Measurements from ENCODE around the gene SKIDA1. TPM values are rescaled to one million over a fixed set of nuclear protein-coding genes. Genes with fewer than 3 reads are reported as not detected.
A peak's percentile ranks its signal among the peaks of the same experiment; 100 is the strongest.

The SKIDA1 gene
- total and polyA plus RNA-seq, 7 donors = 0.10 to 4.2 (median 2.9) TPM; not detected in 2

GRCh38 chr10:21535494-21535965, 10.0 kb upstream of the SKIDA1 start:
- Histone ChIP-seq H3K4me1 (peaks cover 0 to 49% (median 26%) of the 10 kb centered on the region in 4 donors), H3K4me3 (peak overlapping the region; percentile 66 to 93 (median 92)), H3K27me3 (no peaks in the 10 kb centered on the region), H3K36me3 (peaks cover 0 to 35% (median 10%) of the 10 kb centered on the region in 4 donors), H3K9me3 (no peaks in the 10 kb centered on the region), H3K27ac (peak overlapping the region; percentile 95 to 99 (median 97))
- TF ChIP-seq CTCF (IDR thresholded peaks at IDR 0.05) = no peak
- TF ChIP-seq EP300 (IDR thresholded peaks at IDR 0.05) = no peak
- TF ChIP-seq POLR2A (IDR thresholded peaks at IDR 0.05) = no peak
- no peak for TF ChIP-seq POLR2AphosphoS5 (IDR thresholded peaks at IDR 0.05)
- no peak for DNase-seq
- 54 to 57% methylated on average over 9 of the region's 9 CpGs for WGBS, 2 donors
- intact Hi-C loops (cut with DNase I) = loop anchor here (2.0 to 10.0 kb wide), 5 partner anchors 39 to 1899 kb away; partner anchors contain the start of genes DNAJC1 and OTUD1

GRCh38 chr10:21534604-21535493, 9.4 kb upstream of the SKIDA1 start:
- H3K27ac ChIP-seq = peak overlapping the region; percentile 95 to 99 (median 97)
- WGBS, 2 donors = 3 to 7% methylated on average over 96 of the region's 96 CpGs
- intact Hi-C loops (cut with DNase I) = loop anchor here (2.0 to 10.0 kb wide), 6 partner anchors 38 to 1900 kb away; partner anchors contain the start of genes BMI1, DNAJC1 and OTUD1
- no peaks in the 10 kb centered on the region for H3K9me3 ChIP-seq
- H3K27me3 ChIP-seq = no peaks in the 10 kb centered on the region
- H3K4me3 ChIP-seq = peak overlapping the region; percentile 66 to 93 (median 92)
- peak; percentile 80 for DNase-seq
- H3K36me3 ChIP-seq = peaks cover 0 to 28% (median 9%) of the 10 kb centered on the region in 4 donors
- H3K4me1 ChIP-seq = peaks cover 0 to 49% (median 26%) of the 10 kb centered on the region in 4 donors
- TF ChIP-seq POLR2AphosphoS5 (IDR thresholded peaks at IDR 0.05) (peak in 1 of 4 donors; percentile 22), POLR2A (IDR thresholded peaks at IDR 0.05) (no peak), CTCF (IDR thresholded peaks at IDR 0.05) (no peak), EP300 (IDR thresholded peaks at IDR 0.05) (no peak)

GRCh38 chr10:21534280-21534586, 8.8 kb upstream of the SKIDA1 start:
- H3K27me3 ChIP-seq = no peaks in the 10 kb centered on the region
- peak overlapping the region; percentile 95 to 99 (median 97) for H3K27ac ChIP-seq
- DNase-seq = no peak
- peaks cover 0 to 22% (median 3%) of the 10 kb centered on the region in 4 donors for H3K36me3 ChIP-seq
- WGBS, 2 donors = 1% methylated on average over 26 of the region's 26 CpGs
- intact Hi-C loops (cut with DNase I) = loop anchor here (2.0 to 10.0 kb wide), 6 partner anchors 37 to 1901 kb away; partner anchors contain the start of genes BMI1, DNAJC1 and OTUD1
- TF ChIP-seq EP300 (IDR thresholded peaks at IDR 0.05) (no peak), POLR2AphosphoS5 (IDR thresholded peaks at IDR 0.05) (peak in 1 of 4 donors; percentile 45)
- H3K4me3 ChIP-seq = peak overlapping the region; percentile 66 to 93 (median 92)
- H3K4me1 ChIP-seq = peaks cover 0 to 50% (median 26%) of the 10 kb centered on the region in 4 donors
- no peaks in the 10 kb centered on the region for H3K9me3 ChIP-seq

- intact Hi-C loops (cut with DNase I) = loop anchor here (1.0 to 10.0 kb wide), 7 partner anchors 15 to 1901 kb away; partner anchors contain the start of genes BMI1, DNAJC1 and OTUD1
Observed at GRCh38 chr10:21533467-21534279, 8.2 kb upstream of the SKIDA1 start, which contains the start of gene MLLT10. Gene MLLT10 (plus strand): TSS chr10:21534232. CDS start chr10:21534645, 413 bp downstream.

More at GRCh38 chr10:21533467-21534279, 8.2 kb upstream of the SKIDA1 start, which contains the start of gene MLLT10:
- peak; percentile 97 for DNase-seq
- Histone ChIP-seq H3K27ac (peak within 1 kb of the TSS; percentile 95 to 99 (median 97)), H3K9me3 (no peaks in the 10 kb centered on the region), H3K27me3 (no peaks in the 10 kb centered on the region), H3K4me3 (peak within 1 kb of the TSS; percentile 66 to 93 (median 92)), H3K4me1 (peaks cover 0 to 56% (median 26%) of the 10 kb centered on the region in 4 donors), H3K36me3 (peaks cover 0 to 16% (median under 1%) of the 10 kb centered on the region in 4 donors)
- TF ChIP-seq EP300 (IDR thresholded peaks at IDR 0.05) (no peak), CTCF (IDR thresholded peaks at IDR 0.05) (peak in 3 of 4 experiments; percentile 38 to 69 (median 55)), POLR2A (IDR thresholded peaks at IDR 0.05) (peak; percentile 59 to 76), POLR2AphosphoS5 (IDR thresholded peaks at IDR 0.05) (peak; percentile 83 to 91 (median 89))
- 1% methylated on average over 74 of the region's 74 CpGs for WGBS, 2 donors
